MM.1S (cell line): ENCODE results near the gene TLE3.

ENCODE experiments used
- CTCF ChIP-seq: fragments of 300-600 bp; sonication (generic); IDR thresholded peaks from 2 replicates; pipeline ENCODE4 v1.5.1; 2016; ENCODE audit warnings: antibody characterized with exemption, low read length, mixed read lengths
- EZH2 ChIP-seq: fragments of 300-600 bp; sonication (generic); optimal IDR thresholded peaks from 2 replicates; pipeline ENCODE3; 2017; ENCODE audit warnings: low read depth, mild to moderate bottlenecking, antibody characterized with exemption, low read length, mixed read lengths
- EZH2phosphoT487 ChIP-seq: fragments of 300-600 bp; sonication (generic); IDR thresholded peaks from 2 replicates; pipeline ENCODE4 v1.6.1; 2018; ENCODE audit warnings: antibody characterized with exemption, low read length

- TF ChIP-seq CTCF (no peak), EZH2 (no peak), EZH2phosphoT487 (no peak)
These were observed 49.1 kb upstream of the TLE3 start for GRCh38 chr15:70146771-70147170.
